ENCODE data around the gene SIRPB2.

GRCh38 chr20:1537731-1538058, 46.5 kb upstream of the SIRPB2 start:
- no peak for TF ChIP-seq EZH2 (IDR thresholded peaks at IDR 0.05; ENCODE audit: insufficient read depth, poor library complexity, severe bottlenecking)
- no peak for TF ChIP-seq EZH2phosphoT487 (IDR thresholded peaks at IDR 0.05; ENCODE audit: insufficient read depth, low read depth)
